ENCODE data around the gene MXRA7.

The MXRA7 gene

DNA sequence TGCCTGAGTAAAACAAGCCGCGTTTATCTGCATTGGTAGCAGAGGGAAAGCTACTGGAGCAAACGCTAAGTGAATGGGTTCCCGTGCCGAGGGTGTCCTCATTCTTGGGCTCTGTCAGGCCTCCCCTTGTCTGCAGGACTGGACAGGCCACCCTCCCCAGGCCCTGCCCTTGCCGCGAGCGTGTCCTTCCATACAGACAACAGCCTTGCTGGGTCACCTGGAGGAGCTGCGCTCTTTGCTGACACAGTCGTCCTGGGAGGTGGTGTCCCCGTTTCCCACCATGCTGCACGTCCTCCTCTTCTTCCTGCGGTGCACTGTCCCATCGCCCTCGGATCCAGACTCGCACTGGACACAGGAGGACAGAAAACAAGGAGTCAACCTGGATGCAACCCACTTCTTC is 7.8 kb upstream of the MXRA7 start:
- H3K9ac ChIP-seq (ENCODE audit: low read depth, low read length, poor library complexity, severe bottlenecking), result no peak overlapping the region
- peaks cover 73% of the 10 kb centered on the region for H3K36me3 ChIP-seq (ENCODE audit: insufficient read depth, low read length)
- H2AFZ ChIP-seq (ENCODE audit: low read length), result no peak overlapping the region
- H3F3A ChIP-seq (ENCODE audit: low read depth), result 0 out of 2 replicates have a peak, but pooled peaks cover 3% of the 10 kb centered on the region
- H3K4me2 ChIP-seq (ENCODE audit: low read depth, low read length, poor library complexity, severe bottlenecking), result no peak overlapping the region
- no peaks in the 10 kb centered on the region for H3K9me3 ChIP-seq (ENCODE audit: insufficient read depth, low read depth, low read length)
- peaks cover 9% of the 10 kb centered on the region for H4K20me1 ChIP-seq (ENCODE audit: insufficient read depth, low read length, poor library complexity, severe bottlenecking)
- no peak overlapping the region for H3K4me3 ChIP-seq (ENCODE audit: low read length, poor library complexity, severe bottlenecking)
- peaks cover 50% of the 10 kb centered on the region for H3K79me2 ChIP-seq (ENCODE audit: insufficient read depth, low read length)
- peaks cover 46% of the 10 kb centered on the region for H3K4me1 ChIP-seq (ENCODE audit: insufficient read depth, low read length, poor library complexity, severe bottlenecking)
- no peaks in the 10 kb centered on the region for H3K27me3 ChIP-seq (ENCODE audit: insufficient read depth, low read length, poor library complexity, severe bottlenecking)
- no peak for TF ChIP-seq EZH2phosphoT487 (IDR thresholded peaks at IDR 0.05; ENCODE audit: borderline replicate concordance)
- TF ChIP-seq, protein P1, sequence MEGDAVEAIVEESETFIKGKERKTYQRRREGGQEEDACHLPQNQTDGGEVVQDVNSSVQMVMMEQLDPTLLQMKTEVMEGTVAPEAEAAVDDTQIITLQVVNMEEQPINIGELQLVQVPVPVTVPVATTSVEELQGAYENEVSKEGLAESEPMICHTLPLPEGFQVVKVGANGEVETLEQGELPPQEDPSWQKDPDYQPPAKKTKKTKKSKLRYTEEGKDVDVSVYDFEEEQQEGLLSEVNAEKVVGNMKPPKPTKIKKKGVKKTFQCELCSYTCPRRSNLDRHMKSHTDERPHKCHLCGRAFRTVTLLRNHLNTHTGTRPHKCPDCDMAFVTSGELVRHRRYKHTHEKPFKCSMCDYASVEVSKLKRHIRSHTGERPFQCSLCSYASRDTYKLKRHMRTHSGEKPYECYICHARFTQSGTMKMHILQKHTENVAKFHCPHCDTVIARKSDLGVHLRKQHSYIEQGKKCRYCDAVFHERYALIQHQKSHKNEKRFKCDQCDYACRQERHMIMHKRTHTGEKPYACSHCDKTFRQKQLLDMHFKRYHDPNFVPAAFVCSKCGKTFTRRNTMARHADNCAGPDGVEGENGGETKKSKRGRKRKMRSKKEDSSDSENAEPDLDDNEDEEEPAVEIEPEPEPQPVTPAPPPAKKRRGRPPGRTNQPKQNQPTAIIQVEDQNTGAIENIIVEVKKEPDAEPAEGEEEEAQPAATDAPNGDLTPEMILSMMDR (conservative IDR thresholded peaks at IDR 0.05; ENCODE audit: low read length), result no peak
- no peaks in the 10 kb centered on the region for H3K9me2 ChIP-seq (replicated peaks; ENCODE audit: low read depth, low read length)

GRCh38 chr17:76716839-76717215 is 6.1 kb upstream of the MXRA7 start:
- Histone ChIP-seq H3K9ac (ENCODE audit: low read depth, low read length, poor library complexity, severe bottlenecking) (no peak overlapping the region), H4K20me1 (ENCODE audit: insufficient read depth, low read length, poor library complexity, severe bottlenecking) (peaks cover 4% of the 10 kb centered on the region), H3K9me2 (replicated peaks; ENCODE audit: low read depth, low read length) (no peaks in the 10 kb centered on the region), H2AFZ (ENCODE audit: low read length) (no peak overlapping the region), H3K4me2 (ENCODE audit: low read depth, low read length, poor library complexity, severe bottlenecking) (no peak overlapping the region), H3F3A (ENCODE audit: low read depth) (peaks cover 4% of the 10 kb centered on the region; the same call in 1 of the 2 replicates), H3K9me3 (ENCODE audit: insufficient read depth, low read depth, low read length) (no peaks in the 10 kb centered on the region), H3K79me2 (ENCODE audit: insufficient read depth, low read length) (peaks cover 33% of the 10 kb centered on the region; the same call in 1 of the 2 replicates), H3K4me1 (ENCODE audit: insufficient read depth, low read length, poor library complexity, severe bottlenecking) (peaks cover 36% of the 10 kb centered on the region), H3K4me3 (ENCODE audit: low read length, poor library complexity, severe bottlenecking) (no peak overlapping the region), H3K27me3 (ENCODE audit: insufficient read depth, low read length, poor library complexity, severe bottlenecking) (no peaks in the 10 kb centered on the region), H3K36me3 (ENCODE audit: insufficient read depth, low read length) (peaks cover 69% of the 10 kb centered on the region)
- no peak for TF ChIP-seq EZH2phosphoT487 (IDR thresholded peaks at IDR 0.05; ENCODE audit: borderline replicate concordance)
- TF ChIP-seq, protein P1 (conservative IDR thresholded peaks at IDR 0.05; ENCODE audit: low read length), result no peak

DNA sequence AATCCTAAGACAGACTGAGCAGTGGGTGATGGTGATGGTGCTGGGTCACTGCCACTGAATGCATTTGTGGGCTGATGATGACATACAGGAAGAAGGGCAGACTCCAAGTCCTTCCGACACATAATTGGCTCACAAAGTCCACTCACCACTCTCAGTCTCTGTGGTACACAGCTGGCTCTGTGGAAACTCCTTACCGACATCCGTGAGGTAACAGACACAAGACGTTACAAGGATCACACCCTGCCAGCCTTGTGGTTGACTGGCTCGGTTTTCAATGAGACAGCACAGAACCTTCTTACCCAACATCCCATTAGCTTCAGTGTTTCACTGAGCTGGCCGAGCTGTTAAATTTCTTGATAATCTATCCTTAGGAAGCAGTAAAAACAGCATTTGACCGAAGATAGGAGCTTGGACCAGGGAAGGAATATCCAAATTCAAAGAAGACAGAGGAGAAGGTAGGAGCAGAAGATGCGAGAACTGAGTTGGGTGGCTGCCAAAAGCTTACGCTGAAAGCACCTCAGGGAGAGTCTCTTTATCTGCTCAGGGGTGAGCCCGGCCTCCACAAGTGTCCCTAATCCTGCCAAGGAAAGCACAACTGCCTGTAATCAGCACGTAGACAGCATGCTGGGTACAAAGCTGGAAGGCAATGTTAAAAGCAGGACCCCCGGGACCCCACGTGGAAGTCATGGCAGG is 5.5 kb upstream of the MXRA7 start:
- Histone ChIP-seq H3K4me1 (ENCODE audit: insufficient read depth, low read length, poor library complexity, severe bottlenecking) (peaks cover 36% of the 10 kb centered on the region), H4K20me1 (ENCODE audit: insufficient read depth, low read length, poor library complexity, severe bottlenecking) (no peaks in the 10 kb centered on the region)

More for the DNA sequence above, 5.5 kb upstream of the MXRA7 start:
- Histone ChIP-seq H3F3A (ENCODE audit: low read depth) (peaks cover 6% of the 10 kb centered on the region; the same call in 1 of the 2 replicates), H3K9ac (ENCODE audit: low read depth, low read length, poor library complexity, severe bottlenecking) (peak overlapping the region; percentile 21), H3K4me2 (ENCODE audit: low read depth, low read length, poor library complexity, severe bottlenecking) (no peak overlapping the region), H3K9me2 (replicated peaks; ENCODE audit: low read depth, low read length) (no peaks in the 10 kb centered on the region), H3K4me3 (ENCODE audit: low read length, poor library complexity, severe bottlenecking) (no peak overlapping the region), H3K36me3 (ENCODE audit: insufficient read depth, low read length) (peaks cover 64% of the 10 kb centered on the region; the same call in 1 of the 2 replicates), H3K9me3 (ENCODE audit: insufficient read depth, low read depth, low read length) (no peaks in the 10 kb centered on the region), H3K79me2 (ENCODE audit: insufficient read depth, low read length) (peaks cover 28% of the 10 kb centered on the region; the same call in 1 of the 2 replicates), H3K27me3 (ENCODE audit: insufficient read depth, low read length, poor library complexity, severe bottlenecking) (no peaks in the 10 kb centered on the region), H2AFZ (ENCODE audit: low read length) (no peak overlapping the region)
- TF ChIP-seq EZH2phosphoT487 (IDR thresholded peaks at IDR 0.05; ENCODE audit: borderline replicate concordance), result no peak
- TF ChIP-seq, protein P1 (conservative IDR thresholded peaks at IDR 0.05; ENCODE audit: low read length), result no peak
